Limb (tissue), 2 donors: ENCODE measurements around the gene HMCN2.

ENCODE experiments used
- DNase-seq, 2 donors: peaks; one replicate each; pipeline ENCODE4 v3.0.0-alpha.2; 2016; ENCODE audit errors: extremely low spot score in 2 of 2

HMCN2 gene

GRCh38 chr9:130364619-130365322, 99.2 kb downstream of the HMCN2 start:
- DNase-seq: no peak

- no peak for DNase-seq
Observed at GRCh38 chr9:130365323-130365721, 99.8 kb downstream of the HMCN2 start.

- no peak for DNase-seq
Observed at GRCh38 chr9:130366072-130366471, 100.5 kb downstream of the HMCN2 start.

GRCh38 chr9:130366888-130367550, 101.5 kb downstream of the HMCN2 start:
- DNase-seq: no peak

GRCh38 chr9:130368631-130369103, 103.1 kb downstream of the HMCN2 start:
- no peak for DNase-seq

DNA sequence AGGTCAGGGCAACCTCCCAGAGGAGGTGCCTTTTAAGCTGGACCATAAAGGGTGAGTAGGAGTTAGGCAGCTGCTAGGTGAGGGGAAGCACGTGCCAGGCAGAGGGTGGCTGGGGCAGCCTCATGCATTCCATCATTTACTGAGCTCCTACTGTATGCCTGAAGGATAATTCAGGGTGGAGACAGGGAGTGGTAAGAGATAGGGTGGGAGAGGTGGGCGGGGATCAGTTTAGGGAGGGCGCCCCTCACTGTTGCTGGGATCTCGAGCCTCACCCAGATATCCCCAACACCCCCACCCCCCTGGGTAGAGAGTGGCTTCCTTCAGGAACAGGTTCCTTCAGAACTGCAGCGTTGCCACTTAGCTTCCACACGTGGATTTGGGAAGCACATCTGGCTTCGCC, 104.7 kb downstream of the HMCN2 start:
- DNase-seq: no peak

- no peak for DNase-seq
Observed at GRCh38 chr9:130371196-130371966, 105.8 kb downstream of the HMCN2 start.

- no peak for DNase-seq
Observed at GRCh38 chr9:130372057-130372456, 106.5 kb downstream of the HMCN2 start.

GRCh38 chr9:130373679-130374325, 108.2 kb downstream of the HMCN2 start:
- DNase-seq: no peak

DNA sequence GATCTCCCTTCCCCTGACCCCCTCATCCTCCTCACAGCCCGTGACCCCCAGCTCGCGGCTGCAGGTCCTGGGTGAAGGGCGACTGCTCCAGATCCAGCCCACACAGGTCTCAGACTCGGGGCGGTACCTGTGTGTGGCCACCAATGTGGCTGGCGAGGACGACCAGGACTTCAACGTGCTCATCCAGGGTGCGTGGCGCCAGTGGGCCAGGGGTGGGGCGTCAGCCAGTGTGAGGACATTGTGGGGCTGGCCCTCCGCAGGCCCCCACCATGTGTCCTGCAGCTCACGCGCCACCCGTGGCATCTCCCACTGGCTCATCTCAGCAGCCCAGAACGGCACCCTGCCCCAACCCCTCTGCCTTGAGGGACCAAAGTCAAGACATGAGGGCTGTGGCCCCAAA, 112.1 kb downstream of the HMCN2 start:
- DNase-seq: no peak

DNA sequence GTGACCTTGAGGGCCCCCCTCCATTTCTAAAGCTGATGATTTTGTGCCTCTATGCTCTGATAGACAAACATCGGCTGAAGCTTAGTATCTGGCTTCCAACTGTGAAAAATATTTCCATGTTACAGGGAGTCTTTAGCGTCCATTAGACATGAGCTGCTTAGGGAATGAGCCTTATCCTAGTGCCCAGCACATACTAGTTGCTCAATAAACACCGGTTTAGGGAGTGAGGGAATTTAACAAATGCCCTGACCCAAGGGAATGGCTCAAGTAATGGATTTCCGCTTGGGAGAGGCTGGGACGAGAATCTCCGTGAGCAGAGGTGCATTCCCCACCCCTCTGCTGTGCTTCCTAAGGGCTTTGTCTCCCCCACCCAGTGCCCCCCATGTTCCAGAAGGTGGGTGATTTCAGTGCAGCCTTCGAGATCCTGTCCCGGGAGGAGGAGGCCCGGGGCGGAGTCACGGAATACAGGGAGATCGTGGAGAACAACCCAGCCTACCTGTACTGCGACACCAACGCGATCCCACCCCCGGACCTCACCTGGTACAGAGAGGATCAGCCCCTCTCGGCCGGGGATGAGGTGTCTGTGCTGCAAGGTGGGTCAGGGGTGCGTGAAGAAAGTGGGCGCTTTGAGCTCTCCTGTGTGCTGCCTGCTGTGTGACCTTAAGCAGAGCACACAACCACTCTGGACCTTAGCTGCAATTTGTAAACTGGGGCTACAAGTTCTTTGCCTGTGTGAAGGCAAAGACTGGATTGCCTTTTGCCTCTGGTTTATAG, 113.5 kb downstream of the HMCN2 start:
- DNase-seq: no peak

GRCh38 chr9:130379649-130379970, 114.0 kb downstream of the HMCN2 start:
- DNase-seq: no peak

- no peak for DNase-seq
Observed at GRCh38 chr9:130380920-130381469, 115.4 kb downstream of the HMCN2 start.

DNA sequence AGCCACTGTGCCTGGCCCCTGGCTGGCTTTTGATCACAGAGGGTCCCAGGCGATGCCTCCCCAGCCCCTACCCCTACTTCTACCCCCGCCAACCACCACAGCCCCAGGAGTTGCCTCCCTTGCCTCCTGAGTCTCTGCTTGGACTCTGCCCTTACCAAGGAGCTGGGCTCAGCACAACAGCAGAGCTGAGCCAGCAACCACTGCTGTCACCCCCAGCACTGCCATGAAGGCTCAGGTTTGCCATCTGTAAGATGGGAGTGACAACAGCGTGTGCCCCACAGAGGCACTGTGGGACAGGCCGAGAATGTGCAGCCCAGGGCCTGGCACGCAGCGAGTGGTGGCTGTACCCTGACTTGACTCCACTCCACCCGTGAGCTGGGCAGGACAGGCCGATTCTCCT, 116.1 kb downstream of the HMCN2 start:
- no peak for DNase-seq

DNA sequence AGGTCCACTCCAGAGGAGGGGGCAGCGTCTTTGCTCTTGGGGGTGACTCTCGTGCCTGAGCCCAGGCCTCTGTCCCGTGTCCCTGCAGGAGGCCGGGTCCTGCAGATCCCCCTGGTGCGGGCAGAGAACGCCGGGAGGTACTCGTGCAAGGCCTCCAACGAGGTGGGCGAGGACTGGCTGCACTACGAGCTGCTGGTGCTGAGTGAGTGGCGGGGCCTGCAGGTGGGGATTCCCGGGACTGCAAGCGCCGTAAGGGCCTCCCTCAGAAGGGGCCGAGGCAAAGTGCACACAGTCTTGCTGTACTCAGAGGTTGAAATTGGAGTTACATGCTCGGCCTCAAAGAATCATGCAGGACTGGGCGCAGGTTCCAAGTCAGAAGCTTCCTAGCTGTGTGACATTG, 116.5 kb downstream of the HMCN2 start:
- no peak for DNase-seq

- no peak for DNase-seq
Observed at GRCh38 chr9:130382636-130383349, 117.2 kb downstream of the HMCN2 start.

DNA sequence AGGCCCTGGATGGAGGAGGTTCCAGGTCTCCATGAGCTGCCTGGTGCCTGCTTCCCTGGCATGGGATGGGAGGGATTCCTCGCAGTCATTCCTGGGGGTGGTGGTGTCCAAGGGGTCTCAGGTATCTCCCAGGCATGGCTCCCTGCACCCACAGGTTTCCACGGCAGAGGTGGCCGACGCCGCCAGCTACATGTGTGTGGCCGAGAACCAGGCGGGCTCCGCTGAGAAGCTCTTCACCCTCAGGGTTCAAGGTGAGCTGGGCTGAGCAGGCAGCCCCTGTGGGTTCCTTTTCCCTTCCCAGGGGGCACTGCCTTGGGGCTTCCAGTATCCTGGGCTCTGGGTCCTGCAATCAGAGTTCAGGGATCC, 117.8 kb downstream of the HMCN2 start:
- DNase-seq: no peak

DNA sequence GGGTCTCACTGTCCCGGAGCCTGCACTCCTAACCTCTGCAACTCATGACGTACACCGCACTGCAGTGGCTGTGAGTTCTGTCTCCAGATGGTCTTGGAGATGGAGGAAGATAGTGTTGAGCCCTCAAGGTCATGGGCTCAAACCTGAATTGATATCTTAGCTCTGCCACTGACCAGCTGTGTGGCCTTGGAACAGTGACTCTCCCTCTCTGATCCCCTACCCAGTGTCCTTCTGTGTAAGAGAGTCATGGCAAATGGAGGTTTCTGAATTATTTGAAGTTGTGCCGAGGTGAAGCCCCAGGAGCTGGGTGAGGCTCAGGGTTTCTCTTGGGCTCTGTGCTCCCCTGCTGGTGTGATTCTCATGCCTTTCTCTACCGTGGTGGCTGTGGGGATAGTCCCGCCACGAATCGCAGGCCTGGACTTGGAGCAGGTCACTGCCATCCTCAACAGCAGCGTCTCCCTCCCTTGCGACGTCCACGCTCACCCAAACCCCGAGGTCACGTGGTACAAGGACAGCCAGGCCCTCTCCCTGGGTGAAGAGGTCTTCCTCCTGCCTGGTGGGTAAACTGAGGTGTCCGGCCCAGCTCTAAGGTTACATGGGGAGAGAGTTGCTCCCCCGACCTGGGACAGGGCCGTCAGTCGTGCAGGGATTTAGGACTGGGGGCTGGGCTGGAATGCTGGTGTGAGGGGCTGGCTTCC, 118.6 kb downstream of the HMCN2 start:
- DNase-seq: no peak

GRCh38 chr9:130385257-130385656, 119.7 kb downstream of the HMCN2 start:
- DNase-seq: no peak

GRCh38 chr9:130387398-130387797, 121.8 kb downstream of the HMCN2 start:
- DNase-seq: no peak
